NCI-H2107 (cell line): Measurements from ENCODE around the gene MAD1L1.

Experiments used
- DNase-seq: peaks from one replicate; lab custom pipeline; 2025; lab: John Stamatoyannopoulos, UW

The MAD1L1 gene

DNA sequence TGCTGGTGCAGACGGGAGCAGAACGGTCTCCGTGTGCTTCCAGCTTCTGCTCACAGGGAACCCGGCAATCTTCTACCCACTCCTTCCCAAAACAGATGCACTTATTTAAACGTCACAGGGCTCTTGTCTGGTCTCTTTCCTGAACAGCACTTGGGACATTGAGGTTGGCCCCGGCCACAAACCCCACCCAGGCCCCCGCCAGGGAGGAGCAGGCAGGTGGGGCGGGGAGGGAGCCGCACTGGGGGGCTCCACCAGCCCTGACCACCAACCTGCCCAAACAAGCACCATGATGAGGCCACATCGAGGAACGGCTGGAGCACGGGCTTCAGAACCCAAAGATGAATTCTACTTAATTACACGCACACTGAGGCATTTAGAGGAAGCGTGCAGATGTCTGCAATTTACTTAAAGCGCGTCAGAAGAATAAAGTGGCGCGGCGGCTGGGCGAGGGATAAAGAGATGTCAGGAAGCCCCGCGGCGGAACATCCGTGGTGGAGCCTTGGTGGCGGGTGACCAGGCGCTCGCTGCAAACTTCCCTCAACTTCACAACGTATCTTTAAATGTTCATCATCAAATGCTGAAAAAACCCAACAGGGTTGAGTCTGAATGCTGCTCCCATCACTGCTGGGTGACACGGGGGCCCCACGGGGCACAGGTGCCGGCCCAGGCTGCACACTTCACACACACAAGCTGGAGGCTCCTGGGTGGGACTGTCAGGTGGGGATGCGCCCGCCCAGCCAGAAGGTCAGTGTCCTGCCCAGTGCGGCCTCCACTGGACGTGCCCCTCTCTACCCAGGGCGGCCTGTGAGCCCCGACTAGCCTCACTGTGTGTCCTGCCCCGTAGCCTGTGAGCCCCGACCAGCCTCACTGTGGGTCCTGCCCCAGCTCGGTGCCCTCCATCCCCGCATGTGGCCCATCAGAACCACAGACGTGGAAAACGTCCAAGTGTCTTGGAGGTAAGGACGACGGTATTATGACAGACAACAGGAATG, 279.2 kb downstream of the MAD1L1 start:
- no peak for DNase-seq

GRCh38 chr7:1952781-1953180, 280.0 kb downstream of the MAD1L1 start:
- DNase-seq, result no peak

DNA sequence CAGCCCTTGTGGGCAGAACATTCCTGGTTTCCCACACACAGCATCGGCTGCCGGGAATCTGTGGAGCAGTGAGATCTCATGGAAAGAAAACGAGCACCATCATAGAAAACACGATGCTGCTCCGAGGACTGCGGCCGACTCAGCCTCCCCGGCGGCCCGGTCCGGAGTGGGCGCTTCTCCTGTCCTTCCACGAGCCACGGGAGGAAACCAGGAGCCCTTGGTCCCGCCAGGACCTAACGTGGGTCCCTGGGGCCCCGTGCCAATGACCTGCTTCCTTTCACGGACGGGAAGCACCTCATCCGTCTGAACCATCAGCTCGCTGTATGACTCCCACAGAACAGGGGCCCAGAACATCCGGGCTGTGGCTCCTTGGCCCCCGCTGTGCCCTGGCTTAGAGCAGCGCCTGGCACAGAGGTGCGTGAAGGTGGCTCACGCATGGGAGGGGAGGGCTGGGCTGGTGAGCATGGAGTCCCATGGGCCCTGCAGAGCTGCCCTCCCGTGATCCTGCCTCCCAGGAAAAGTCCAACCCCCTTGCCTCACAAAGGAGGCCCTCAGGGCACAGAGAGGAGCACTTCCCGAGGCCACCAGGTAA, 280.5 kb downstream of the MAD1L1 start:
- DNase-seq, result no peak

GRCh38 chr7:1951600-1951999, 281.1 kb downstream of the MAD1L1 start:
- no peak for DNase-seq

GRCh38 chr7:1951159-1951536, 281.6 kb downstream of the MAD1L1 start:
- no peak for DNase-seq

DNA sequence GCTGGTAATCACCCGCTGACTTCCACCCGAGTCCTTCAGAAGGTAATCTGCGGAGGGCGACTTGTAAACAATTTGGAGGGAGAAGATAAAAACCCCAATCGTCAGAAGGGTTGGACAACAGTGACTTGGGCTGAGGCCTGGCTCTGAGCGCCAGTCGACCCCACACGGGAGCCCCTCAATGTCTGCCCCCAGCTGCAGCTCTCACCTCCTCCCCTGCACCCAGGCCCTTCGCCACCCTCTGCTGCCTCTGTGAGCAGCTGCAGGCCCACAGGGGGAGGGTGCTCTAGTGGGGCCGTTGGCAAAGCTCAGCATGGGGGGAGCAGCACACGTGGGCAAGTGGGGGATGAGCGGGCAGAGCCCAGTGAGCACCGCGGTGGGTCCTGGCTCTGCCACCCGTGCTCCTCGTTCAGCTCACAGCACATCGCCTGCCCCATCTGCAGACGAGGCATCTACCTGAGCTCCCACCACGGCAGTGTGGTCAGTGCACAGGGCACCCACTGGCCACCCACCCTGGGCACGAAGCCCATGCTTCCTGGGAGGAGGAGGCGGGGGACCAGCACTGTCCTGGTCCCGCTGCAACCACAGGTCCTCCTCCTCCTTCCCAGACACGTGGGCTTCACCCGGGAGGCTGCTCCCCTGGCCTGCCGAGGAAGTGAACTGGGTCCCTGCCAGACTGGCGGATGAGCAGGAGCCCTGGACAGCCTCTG, 282.1 kb downstream of the MAD1L1 start:
- no peak for DNase-seq

DNA sequence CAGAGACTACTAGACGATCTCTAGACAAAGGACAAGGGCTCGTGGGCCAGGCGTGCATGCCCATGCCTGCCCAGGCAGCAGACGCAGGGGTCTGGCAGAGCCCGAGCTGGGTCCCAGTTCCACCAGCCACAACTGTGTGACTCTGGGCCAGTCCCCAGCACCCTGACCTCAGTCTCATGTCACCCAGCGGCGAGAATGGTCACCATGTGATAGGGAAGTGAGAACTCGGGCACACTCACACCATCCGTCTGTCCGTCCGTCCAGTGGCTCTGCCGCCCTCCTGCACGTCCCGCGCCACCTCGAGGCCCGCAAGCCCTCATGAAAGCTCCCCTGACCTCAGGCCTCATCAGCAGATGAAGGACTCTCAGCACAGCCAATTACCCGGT, 282.7 kb downstream of the MAD1L1 start:
- DNase-seq, result no peak

DNA sequence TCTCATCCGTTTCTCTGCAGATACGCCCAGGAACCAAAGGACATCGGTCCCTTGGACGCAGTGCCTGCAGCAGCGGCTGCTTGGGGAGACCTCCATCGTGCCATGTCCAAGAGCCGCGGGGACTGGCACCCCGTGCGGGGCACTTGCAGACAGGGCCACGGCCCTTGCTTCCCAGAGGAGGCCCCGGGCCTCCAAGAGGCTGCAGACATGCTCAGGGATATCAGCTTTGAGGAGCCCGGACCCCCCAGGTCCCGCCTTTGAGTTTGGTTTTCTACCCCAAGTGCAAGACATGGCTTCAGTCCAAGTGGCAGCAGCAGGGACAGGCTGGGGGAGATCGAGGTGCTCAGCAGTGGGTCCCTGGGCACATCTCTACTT, 283.1 kb downstream of the MAD1L1 start:
- DNase-seq, result no peak

GRCh38 chr7:1948887-1949680, 283.7 kb downstream of the MAD1L1 start:
- no peak for DNase-seq

- no peak for DNase-seq
Measured at GRCh38 chr7:1948301-1948796, 284.4 kb downstream of the MAD1L1 start.

DNA sequence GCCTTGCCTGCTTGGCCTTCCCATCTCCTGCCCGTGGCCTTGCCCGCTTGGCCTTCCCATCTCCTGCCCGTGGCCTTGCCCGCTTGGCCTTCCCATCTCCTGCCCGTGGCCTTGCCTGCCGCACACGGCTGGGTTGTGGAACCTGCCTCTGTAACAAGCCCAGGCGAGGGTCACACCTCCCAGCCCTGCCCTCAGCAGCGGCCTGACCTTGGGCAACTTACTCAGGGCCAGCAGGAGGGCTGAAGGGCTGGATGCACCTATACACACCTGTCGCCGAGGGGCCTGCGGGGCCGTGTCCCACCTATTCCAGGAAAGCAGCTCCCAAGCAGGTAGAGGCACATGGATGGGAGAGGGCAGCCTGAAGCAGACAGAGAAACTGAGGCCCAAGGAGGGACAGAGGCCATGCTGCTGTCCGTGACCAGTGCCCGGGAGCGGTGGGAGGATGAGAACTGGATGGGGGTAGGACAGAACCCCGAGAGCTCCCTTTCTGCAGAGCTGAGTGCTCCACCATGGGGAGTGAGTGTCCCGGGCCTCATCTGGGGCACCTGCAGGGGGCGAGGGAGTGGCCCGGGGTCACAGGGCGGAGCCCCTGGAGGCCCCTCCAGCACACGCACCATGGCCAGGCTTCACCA, 285.0 kb downstream of the MAD1L1 start:
- DNase-seq, result no peak

- no peak for DNase-seq
Measured at GRCh38 chr7:1946773-1947450, 285.8 kb downstream of the MAD1L1 start.

GRCh38 chr7:1946025-1946772, 286.5 kb downstream of the MAD1L1 start:
- DNase-seq, result no peak

- no peak for DNase-seq
Measured at GRCh38 chr7:1945558-1945957, 287.2 kb downstream of the MAD1L1 start.

DNA sequence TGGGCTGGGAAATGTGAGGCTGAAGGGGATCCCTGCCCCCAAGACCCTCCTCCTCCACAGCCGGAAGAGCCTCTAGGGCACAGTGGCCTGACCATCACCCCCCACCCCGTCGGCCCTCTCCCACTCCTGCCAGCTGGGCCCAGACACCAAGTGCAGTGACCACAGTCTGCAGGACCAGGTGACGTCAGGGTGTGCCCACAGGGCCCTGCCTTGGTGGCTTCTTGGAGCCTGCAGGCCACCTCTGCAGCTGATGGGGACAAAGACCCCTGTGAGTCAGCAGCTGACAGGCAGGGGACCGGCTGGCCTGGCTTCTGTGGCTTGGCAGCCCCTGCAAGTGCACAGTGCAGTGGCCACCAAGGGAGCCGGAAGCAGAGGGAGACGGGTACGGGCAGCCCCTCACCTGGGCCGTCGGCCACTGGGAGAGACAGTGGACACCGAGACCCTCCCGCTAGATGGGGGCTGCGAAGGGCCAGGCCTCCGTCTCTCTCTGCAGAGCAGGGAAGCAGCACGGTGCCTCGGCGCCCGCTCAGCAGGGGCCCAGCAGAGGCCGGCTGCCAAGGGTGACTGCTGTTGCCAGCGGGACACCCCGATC, 288.0 kb downstream of the MAD1L1 start:
- no peak for DNase-seq

- DNase-seq, result no peak
Measured at GRCh38 chr7:1943933-1944618, 288.7 kb downstream of the MAD1L1 start.

DNA sequence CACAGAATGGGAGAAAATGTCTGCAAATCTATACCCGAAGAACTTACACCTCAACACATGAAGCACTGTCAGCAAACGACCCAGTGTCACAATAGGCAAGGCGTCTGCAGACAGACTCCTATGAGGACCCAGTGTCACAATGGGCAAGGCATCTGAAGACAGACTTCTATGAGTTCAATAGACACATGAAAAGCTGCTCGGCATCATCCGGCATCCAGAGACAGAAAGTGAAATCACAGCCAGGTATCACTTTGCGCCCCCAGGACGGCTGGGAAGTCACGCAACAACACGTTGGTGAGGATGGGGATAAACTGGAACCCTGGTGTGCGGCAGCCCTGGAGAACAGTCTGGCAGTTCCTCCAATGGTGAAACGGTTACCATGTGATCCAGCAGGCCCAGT, 289.4 kb downstream of the MAD1L1 start:
- no peak for DNase-seq

DNA sequence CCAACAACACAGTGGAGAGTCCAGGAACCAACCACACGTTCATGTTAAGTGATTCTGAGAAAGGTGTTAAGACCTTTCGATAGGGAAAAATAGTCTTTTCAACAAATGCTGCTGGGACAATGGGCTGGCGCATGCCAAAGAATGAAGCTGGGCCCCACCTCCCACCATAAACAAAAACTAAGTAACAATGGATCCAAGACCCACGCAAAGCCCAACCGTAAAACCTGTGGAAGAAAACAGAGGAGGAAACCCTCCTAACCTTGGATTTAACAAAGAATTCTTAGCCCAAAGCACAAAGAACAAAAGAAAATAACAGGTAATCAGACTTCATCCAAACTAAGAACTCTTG, 289.8 kb downstream of the MAD1L1 start:
- no peak for DNase-seq

- DNase-seq, result no peak
Measured at GRCh38 chr7:1942243-1942940, 290.4 kb downstream of the MAD1L1 start.
